Psoas muscle (tissue), 8 donors: ENCODE measurements around the gene QSOX2. TPM values are rescaled to one million over a fixed set of nuclear protein-coding genes. Genes with fewer than 3 reads are reported as not detected.

Experiments used
- ATAC-seq, 4 donors: fragments of 200-7000 bp; cut with Tn5 transposase; one replicate each; pipeline ENCODE4 v1.9.1; 2020; ENCODE audit warnings: moderate library complexity in 3 of 4, mild to moderate bottlenecking in 2 of 4
- DNase-seq, 2 donors: peaks; one replicate each; pipeline ENCODE4 v3.0.0-alpha.2; 2020
- H3K27ac ChIP-seq: fragments of 200-600 bp; one replicate; pipeline ENCODE4 v1.8.0; 2022
- H3K27me3 ChIP-seq, 3 donors: fragments of 200-600 bp in 1 of 3; one replicate each; pipeline versions ENCODE4 v1.6.1 to v1.8.0; 2013 to 2022; ENCODE audit warnings: low read length in 2 of 3, mild to moderate bottlenecking in 2 of 3, moderate library complexity in 1 of 3; ENCODE audit not compliant: insufficient read depth in 3 of 3
- H3K36me3 ChIP-seq, 2 donors: fragments of 200-600 bp in 1 of 2; one replicate each; pipeline versions ENCODE4 v1.6.1 to v1.8.0; 2013 to 2022; ENCODE audit warnings: low read depth in 1 of 2, mild to moderate bottlenecking in 1 of 2, moderate library complexity in 1 of 2; ENCODE audit not compliant: insufficient read depth in 1 of 2
- H3K4me1 ChIP-seq: fragments of 200-600 bp; one replicate; pipeline ENCODE4 v1.8.0; 2022
- H3K4me3 ChIP-seq: fragments of 200-600 bp; one replicate; pipeline ENCODE4 v1.8.0; 2022; ENCODE audit warnings: mild to moderate bottlenecking
- H3K9me3 ChIP-seq: fragments of 200-600 bp; one replicate; pipeline ENCODE4 v1.8.0; 2022
- CTCF ChIP-seq: fragments of 200-600 bp; IDR thresholded peaks from one replicate; pipeline ENCODE4 v1.8.0; 2022; ENCODE audit warnings: antibody characterized with exemption
- WGBS, 3 donors: extraction: QIAGEN DNeasy Blood & Tissue Kit; methylation state at CpG; one replicate each; pipeline versions ENCODE4 v1.1.6 to v1.1.7; 2013; 5-methylcytosine and 5-hydroxymethylcytosine counted together
- intact Hi-C, 2 donors: fragments of 100-400 bp; cut with DNase I; formaldehyde crosslinking; loops; one replicate each; pipeline versions ENCODE4 v1.11.0 to v1.14.2; 2022
- polyA plus RNA-seq, 3 donors: library from polyadenylated mRNA; stranded (reverse); fragments of 200-250 nt; gene quantifications; one replicate each; pipeline ENCODE4 v1.2.3, GENCODE V29; 2013
- total RNA-seq, 4 donors: library from RNA; stranded (reverse); fragmentation: NEBNext Ultra II Directional in 2 of 4; extraction: Animal tissue kit (Norgen Biotek cat#: 25700) in 2 of 4; gene quantifications; one replicate each; pipeline versions ENCODE4 v1.2.1 to v1.2.4, GENCODE V29; 2021 to 2023
- donor health status: healthy with polysubstance abuse.
- donor health status: DM: no; HTN: no; CAD: no; lungs with moderate emphysema.
- donor health status: Bipolar disorder and iron deficiency.
- donor health status: healthy.
- donor health status: DM: yes; HTN: yes; CAD: no.
- donor health status: DM: no; HTN: no; CAD: no.
- donor health status: DM: no; HTN: no; CAD: no.
- donor health status: DM: yes; HTN: yes; CAD: no.

The QSOX2 gene
- total and polyA plus RNA-seq, 7 donors, result 3.6 to 7.5 (median 5.6) TPM

- Histone ChIP-seq H3K36me3 (no peaks in the 10 kb centered on the region), H3K4me1 (no peaks in the 10 kb centered on the region), H3K27me3 (peaks cover 0 to 60% (median 8%) of the 10 kb centered on the region in 3 donors), H3K9me3 (no peaks in the 10 kb centered on the region), H3K4me3 (no peak overlapping the region), H3K27ac (no peak overlapping the region)
- no peak for ATAC-seq
- DNase-seq, result no peak
- 30 to 38% (median 35%) methylated on average over 7 to 8 of the region's 8 CpGs for WGBS, 3 donors
- intact Hi-C loops, result loop anchor here in 1 of 2 donors (10.0 kb wide), 1 partner anchor 110 kb away; no protein-coding TSS in a partner anchor
- TF ChIP-seq CTCF, result no peak
Observed at GRCh38 chr9:136174779-136175615, 70.6 kb downstream of the QSOX2 start.

- no peak for DNase-seq
- TF ChIP-seq CTCF, result no peak
- Histone ChIP-seq H3K36me3 (no peaks in the 10 kb centered on the region), H3K9me3 (no peaks in the 10 kb centered on the region), H3K27me3 (peaks cover 0 to 64% (median 8%) of the 10 kb centered on the region in 3 donors), H3K4me3 (no peak overlapping the region), H3K4me1 (no peaks in the 10 kb centered on the region), H3K27ac (no peak overlapping the region)
- intact Hi-C loops, result loop anchor here in 1 of 2 donors (10.0 kb wide), 1 partner anchor 111 kb away; no protein-coding TSS in a partner anchor
- WGBS, 3 donors, result 75 to 79% (median 78%) methylated on average over 12 to 14 of the region's 14 CpGs
- ATAC-seq, result no peak
Observed at GRCh38 chr9:136173648-136174290, 71.8 kb downstream of the QSOX2 start.

GRCh38 chr9:136172412-136173079 is 73.1 kb downstream of the QSOX2 start:
- peaks cover 0 to 62% (median 6%) of the 10 kb centered on the region in 3 donors for H3K27me3 ChIP-seq
- 80 to 86% (median 83%) methylated on average over 16 of the region's 16 CpGs for WGBS, 3 donors
- no peak for TF ChIP-seq CTCF

GRCh38 chr9:136171801-136172411 is 73.7 kb downstream of the QSOX2 start:
- H3K27me3 ChIP-seq, result peaks cover 0 to 62% (median 6%) of the 10 kb centered on the region in 3 donors
- ATAC-seq (no peak), DNase-seq (no peak)
- no peaks in the 10 kb centered on the region for H3K36me3 ChIP-seq
- whole genome bisulfite sequencing, 3 donors, result 64 to 69% (median 69%) methylated on average over 10 to 11 of the region's 11 CpGs
- intact Hi-C loops, result loop anchor here (2.0 to 10.0 kb wide), 2 partner anchors 111 to 113 kb away; no protein-coding TSS in a partner anchor
- no peaks in the 10 kb centered on the region for H3K4me1 ChIP-seq
- no peak overlapping the region for H3K4me3 ChIP-seq
- no peak for TF ChIP-seq CTCF
- no peaks in the 10 kb centered on the region for H3K9me3 ChIP-seq
- no peak overlapping the region for H3K27ac ChIP-seq

More at GRCh38 chr9:136172412-136173079, 73.1 kb downstream of the QSOX2 start:
- Histone ChIP-seq H3K36me3 (no peaks in the 10 kb centered on the region), H3K27ac (no peak overlapping the region), H3K4me1 (no peaks in the 10 kb centered on the region), H3K4me3 (no peak overlapping the region), H3K9me3 (no peaks in the 10 kb centered on the region)
- DNase-seq (no peak), ATAC-seq (no peak)
- intact Hi-C loops, result loop anchor here in 1 of 2 donors (10.0 kb wide), 1 partner anchor 112 kb away; no protein-coding TSS in a partner anchor
